ENCODE data around the gene TRIO. TPM values are rescaled to one million over a fixed set of nuclear protein-coding genes. Genes with fewer than 3 reads are reported as not detected.

The TRIO gene
- total RNA-seq, 2 experiments from 2014 or later, result 4.1 to 6.5 TPM

DNA sequence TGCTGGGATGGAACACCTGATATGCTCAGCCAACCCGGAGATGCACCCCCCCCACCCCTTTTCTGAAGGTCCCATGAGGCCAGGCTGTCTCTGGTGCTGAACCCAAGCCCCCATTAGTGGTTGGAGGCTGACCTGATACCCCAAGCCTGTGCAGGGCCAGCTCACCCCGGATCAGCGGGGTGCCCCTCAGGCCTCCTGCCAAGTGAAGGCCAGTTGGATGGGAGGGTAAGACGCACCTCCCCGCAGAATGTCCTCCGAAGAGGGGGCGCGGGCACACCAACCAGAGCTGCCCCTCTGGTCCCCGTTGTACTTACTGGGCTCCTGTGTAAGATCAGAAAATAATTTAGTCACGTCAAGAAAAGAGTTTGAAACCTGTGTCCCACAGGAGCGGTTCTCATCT lies 361.7 kb downstream of the TRIO start:
- no peaks in the 10 kb centered on the region for H3K9me3 Mint-ChIP-seq
- Histone ChIP-seq H3K9me3 (ENCODE audit: control insufficient read depth in 1 of 2, insufficient read depth in 1 of 2, low read length in 2 of 2) (no peaks in the 10 kb centered on the region), H3K4me3 (ENCODE audit: low read length) (no peak overlapping the region), H3K36me3 (ENCODE audit: insufficient read depth, low read length) (no peaks in the 10 kb centered on the region), H3K27me3 (ENCODE audit: control insufficient read depth in 1 of 2, insufficient read depth in 2 of 2, low read length in 2 of 2) (no peaks in the 10 kb centered on the region), H3K4me1 (ENCODE audit: insufficient read depth, low read length) (no peaks in the 10 kb centered on the region), H3K27ac (ENCODE audit: low read depth in 1 of 2, low read length in 2 of 2) (no peak overlapping the region)
- ATAC-seq (ENCODE audit: poor library complexity) (no peak), DNase-seq (no peak)
- ChIA-PET CTCF (interaction anchor here (1.0 kb wide), 1 partner anchor 12 kb away, joined by 3 read pairs; no protein-coding TSS in a partner anchor), POLR2A (no interaction called here)
- TF ChIP-seq CTCF (IDR thresholded peaks at IDR 0.05), result no peak
- no peaks in the 10 kb centered on the region for H3K27me3 Mint-ChIP-seq
- no peaks in the 10 kb centered on the region for H3K36me3 Mint-ChIP-seq (ENCODE audit: low read depth)
- no peaks in the 10 kb centered on the region for H3K4me1 Mint-ChIP-seq (ENCODE audit: low read depth)
- no peak overlapping the region for H3K4me3 Mint-ChIP-seq
- no peak overlapping the region for H3K27ac Mint-ChIP-seq
- intact Hi-C loops (cut with DNase I, micrococcal nuclease), result no loop called here

DNA sequence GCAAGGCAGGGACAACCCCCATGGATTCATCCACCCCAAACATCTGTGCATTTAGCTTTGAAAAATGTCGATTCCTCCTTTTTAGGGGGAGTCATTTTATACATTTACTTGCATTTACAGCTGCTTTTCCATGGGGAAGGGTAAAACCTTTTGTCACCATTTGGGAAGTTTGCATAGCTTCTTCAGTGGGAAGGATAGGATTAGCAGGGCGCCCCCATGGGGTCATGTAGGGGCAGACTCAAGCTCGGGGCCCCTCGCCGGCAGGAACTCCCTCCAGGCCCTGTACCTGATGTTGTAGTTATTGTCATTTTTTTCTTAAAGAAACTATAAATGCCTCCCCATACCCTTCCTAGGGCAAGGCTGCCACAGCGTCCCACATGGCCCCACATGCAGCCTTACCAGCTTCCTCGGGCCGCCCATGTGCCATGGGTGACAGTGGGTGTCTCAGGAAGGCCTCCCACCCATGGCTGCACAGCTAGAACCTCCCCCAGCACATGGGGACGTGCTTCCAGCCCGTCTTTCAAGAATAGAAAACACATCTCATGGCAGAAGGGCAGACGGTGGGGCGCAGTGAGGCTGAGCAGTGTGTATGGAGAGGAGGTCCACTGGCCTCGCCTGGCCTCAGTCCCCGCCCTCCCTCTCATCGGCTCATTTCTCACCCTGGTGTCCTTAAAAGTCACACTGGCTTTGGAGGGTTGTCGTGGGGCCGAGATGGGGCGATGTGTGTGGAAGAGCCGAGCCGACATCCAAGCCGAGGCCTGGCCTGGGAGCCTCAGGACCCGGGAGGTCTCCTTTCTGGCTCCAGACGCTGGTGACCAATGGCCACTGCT lies 362.4 kb downstream of the TRIO start:
- Histone ChIP-seq H3K27ac (ENCODE audit: low read depth in 1 of 2, low read length in 2 of 2) (no peak overlapping the region), H3K36me3 (ENCODE audit: insufficient read depth, low read length) (no peaks in the 10 kb centered on the region), H3K4me3 (ENCODE audit: low read length) (no peak overlapping the region), H3K9me3 (ENCODE audit: control insufficient read depth in 1 of 2, insufficient read depth in 1 of 2, low read length in 2 of 2) (no peaks in the 10 kb centered on the region), H3K4me1 (ENCODE audit: insufficient read depth, low read length) (no peaks in the 10 kb centered on the region), H3K27me3 (ENCODE audit: control insufficient read depth in 1 of 2, insufficient read depth in 2 of 2, low read length in 2 of 2) (no peaks in the 10 kb centered on the region)
- no peak overlapping the region for H3K27ac Mint-ChIP-seq
- CTCF ChIA-PET, result interaction anchor here (1.0 kb wide), 1 partner anchor 12 kb away, joined by 3 read pairs; no protein-coding TSS in a partner anchor
- no peaks in the 10 kb centered on the region for H3K4me1 Mint-ChIP-seq (ENCODE audit: low read depth)
- intact Hi-C loops (cut with DNase I, micrococcal nuclease), result no loop called here
- no peaks in the 10 kb centered on the region for H3K27me3 Mint-ChIP-seq
- no peak for ATAC-seq (ENCODE audit: poor library complexity)
- POLR2A ChIA-PET, result no interaction called here
- no peaks in the 10 kb centered on the region for H3K9me3 Mint-ChIP-seq
- H3K4me3 Mint-ChIP-seq, result no peak overlapping the region
- no peak for TF ChIP-seq CTCF (IDR thresholded peaks at IDR 0.05)
- H3K36me3 Mint-ChIP-seq (ENCODE audit: low read depth), result no peaks in the 10 kb centered on the region
- no peak for DNase-seq

- no peaks in the 10 kb centered on the region for H3K36me3 Mint-ChIP-seq (ENCODE audit: low read depth)
- CTCF ChIA-PET, result no interaction called here
- no peaks in the 10 kb centered on the region for H3K27me3 ChIP-seq (ENCODE audit: control insufficient read depth in 1 of 2, insufficient read depth in 2 of 2, low read length in 2 of 2)
Observed at GRCh38 chr5:14506140-14506538, 363.0 kb downstream of the TRIO start.

More at GRCh38 chr5:14506140-14506538, 363.0 kb downstream of the TRIO start:
- no peak overlapping the region for H3K4me3 ChIP-seq (ENCODE audit: low read length)
- H3K36me3 ChIP-seq (ENCODE audit: insufficient read depth, low read length), result no peaks in the 10 kb centered on the region
- ATAC-seq (ENCODE audit: poor library complexity), result no peak
- Mint-ChIP-seq H3K27me3 (no peaks in the 10 kb centered on the region), H3K27ac (no peak overlapping the region), H3K4me3 (no peak overlapping the region), H3K9me3 (no peaks in the 10 kb centered on the region), H3K4me1 (ENCODE audit: low read depth) (no peaks in the 10 kb centered on the region)
- intact Hi-C loops (cut with DNase I, micrococcal nuclease), result no loop called here
- no peak for DNase-seq
- H3K4me1 ChIP-seq (ENCODE audit: insufficient read depth, low read length), result no peaks in the 10 kb centered on the region
- no peaks in the 10 kb centered on the region for H3K9me3 ChIP-seq (ENCODE audit: control insufficient read depth in 1 of 2, insufficient read depth in 1 of 2, low read length in 2 of 2)
- TF ChIP-seq CTCF (IDR thresholded peaks at IDR 0.05), result no peak
- POLR2A ChIA-PET, result no interaction called here
- H3K27ac ChIP-seq (ENCODE audit: low read depth in 1 of 2, low read length in 2 of 2), result no peak overlapping the region
